HG02885 (cell line): ENCODE results near the gene TTC27.
"Not testable (repeated sequence)": the region's sequence is repeated elsewhere in the genome, so short reads cannot be mapped to it uniquely, and the experiment has no call there.

Experiments
- ATAC-seq: cut with Tn5 transposase; IDR thresholded peaks from one replicate; pipeline ENCODE4 v1.9.1; 2021; ENCODE audit warnings: mild to moderate bottlenecking; ENCODE audit not compliant: unreplicated experiment, poor library complexity

Gene TTC27

DNA sequence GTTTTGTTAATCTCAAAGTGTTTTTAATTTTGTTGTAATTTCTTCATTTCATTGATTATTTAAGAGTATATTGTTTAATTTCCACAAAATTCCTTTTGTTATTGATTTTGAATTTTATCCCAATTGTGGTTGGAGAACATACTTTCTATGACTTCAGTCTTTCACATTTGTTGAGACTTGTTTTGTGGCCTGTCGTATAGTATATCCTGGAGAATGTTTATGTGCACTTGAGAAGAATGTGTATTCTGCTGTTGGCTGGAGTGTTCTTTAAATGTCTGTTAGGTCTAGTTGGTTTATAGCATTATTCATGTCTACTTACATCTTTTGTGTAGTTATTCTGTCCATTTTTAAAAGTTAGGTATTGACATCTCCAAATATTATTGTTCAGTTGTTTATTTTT lies 120.3 kb downstream of the TTC27 start:
- ATAC-seq = no peak

DNA sequence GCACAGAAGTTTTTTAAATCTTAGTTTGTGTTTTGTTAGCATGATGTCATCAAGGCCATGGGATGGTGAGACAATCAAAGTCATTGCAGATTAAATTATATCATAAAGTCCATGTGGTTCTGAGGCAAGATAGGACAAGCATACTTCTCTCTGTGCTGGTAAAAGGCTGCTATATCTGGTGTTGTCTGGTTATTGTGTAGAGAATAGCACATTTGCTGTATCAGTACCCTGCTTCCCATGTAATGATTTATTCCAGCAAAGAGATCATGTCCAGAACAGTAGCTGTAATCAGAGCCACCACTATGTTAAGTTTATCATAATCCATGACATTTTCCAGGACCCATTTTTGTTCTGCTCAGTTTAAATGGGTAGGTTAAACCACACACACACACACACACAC lies 123.0 kb downstream of the TTC27 start:
- ATAC-seq = no peak

DNA sequence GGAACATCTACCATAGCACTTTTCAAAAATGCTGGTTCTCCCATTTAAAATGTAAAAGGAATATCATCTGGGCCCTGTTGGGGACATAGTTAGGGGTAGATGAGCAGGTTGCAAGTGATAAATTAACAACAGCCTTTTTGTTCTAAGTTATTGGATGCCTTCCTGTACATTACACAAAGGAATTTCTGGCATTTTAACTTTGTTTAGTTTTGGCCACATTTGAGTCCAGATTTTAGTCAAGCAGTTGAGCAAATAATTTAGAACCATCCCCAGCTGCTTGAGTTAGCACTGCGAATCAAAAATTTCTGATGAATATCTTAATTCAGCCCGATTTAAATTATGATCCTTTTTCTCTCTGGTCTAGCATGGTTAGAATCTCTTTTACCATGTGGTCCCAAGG lies 124.4 kb downstream of the TTC27 start:
- ATAC-seq = no peak

DNA sequence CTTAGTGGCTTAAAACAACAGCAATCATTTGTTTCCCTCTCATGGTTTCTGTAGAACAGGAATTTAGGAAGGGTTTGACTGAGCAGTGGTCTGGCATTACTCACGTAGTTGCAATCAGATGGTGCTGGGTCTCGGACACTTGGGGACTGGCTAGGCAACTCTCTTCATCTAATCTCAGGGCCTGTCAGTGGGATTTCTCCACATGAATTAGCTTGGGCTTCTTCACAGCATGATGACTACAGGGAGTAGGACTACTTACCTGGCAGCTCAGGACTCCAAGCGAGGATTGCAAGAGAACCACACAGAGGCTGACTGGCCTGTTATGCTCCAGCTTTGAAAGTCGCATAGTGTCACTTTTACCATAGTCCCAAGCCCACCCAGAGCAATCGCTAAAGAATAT lies 125.1 kb downstream of the TTC27 start:
- no peak for ATAC-seq

DNA sequence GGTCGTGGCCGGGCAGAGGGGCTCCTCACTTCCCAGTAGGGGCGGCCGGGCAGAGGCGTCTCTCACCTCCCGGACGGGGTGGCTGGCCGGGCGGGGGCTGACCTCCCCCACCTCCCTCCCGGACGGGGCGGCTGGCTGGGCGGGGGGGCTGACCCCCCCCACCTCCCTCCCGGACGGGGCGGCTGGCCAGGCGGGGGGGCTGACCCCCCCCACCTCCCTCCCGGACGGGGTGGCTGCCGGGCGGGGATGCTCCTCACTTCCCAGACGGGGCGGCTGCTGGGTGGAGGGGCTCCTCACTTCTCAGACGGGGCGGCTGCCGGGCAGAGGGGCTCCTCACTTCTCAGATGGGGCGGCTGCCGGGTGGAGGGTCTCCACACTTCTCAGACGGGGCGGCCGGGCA lies 126.8 kb downstream of the TTC27 start:
- ATAC-seq = not testable (repeated sequence)

DNA sequence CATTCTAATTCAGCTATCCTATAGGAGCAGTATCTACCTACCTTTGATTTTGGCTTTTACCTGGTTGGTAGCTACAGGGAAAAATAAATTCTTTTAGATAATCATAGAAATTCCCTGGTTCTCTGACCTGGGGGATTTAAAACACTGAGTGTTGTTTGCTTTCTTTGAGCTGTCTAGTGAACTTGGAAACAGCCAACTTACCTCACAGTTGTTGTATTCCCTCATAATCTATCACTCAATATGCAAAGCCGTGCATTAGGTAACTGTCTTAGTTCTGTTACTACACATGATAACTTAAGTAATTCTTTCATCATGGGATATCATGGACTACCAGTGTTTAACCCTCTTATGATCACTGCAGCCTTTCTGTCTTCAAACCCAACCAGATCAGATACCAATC lies 127.8 kb downstream of the TTC27 start:
- no peak for ATAC-seq

DNA sequence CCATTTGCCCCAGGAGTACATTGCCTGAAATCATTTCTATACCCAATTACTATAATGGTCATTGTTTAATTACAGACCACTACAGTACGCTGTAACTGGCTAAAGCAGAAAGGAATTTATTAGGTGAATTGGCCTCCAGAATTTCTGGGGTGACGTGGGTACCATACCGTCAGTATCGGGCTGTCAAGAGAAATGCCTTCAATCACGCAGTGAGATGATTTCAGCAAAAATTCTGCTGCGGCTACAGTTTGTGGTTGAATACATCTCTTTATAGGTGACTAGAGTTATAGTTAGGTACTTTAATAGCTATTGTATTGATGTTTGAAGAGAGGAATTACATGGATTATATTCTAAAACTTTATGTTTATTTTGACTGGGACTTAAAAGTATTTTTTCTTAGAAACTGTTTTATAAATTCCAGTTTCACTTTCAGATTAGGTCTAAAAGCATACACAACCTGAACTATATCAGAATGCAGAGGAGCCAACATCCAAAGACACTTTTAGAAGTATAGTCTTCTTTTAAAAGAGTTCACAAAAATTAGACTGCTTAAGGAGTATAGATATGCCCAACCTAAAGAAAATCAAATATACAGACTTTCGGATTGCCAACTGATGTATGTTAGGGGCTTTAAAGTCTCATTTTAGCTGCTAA lies 128.4 kb downstream of the TTC27 start:
- ATAC-seq = no peak

DNA sequence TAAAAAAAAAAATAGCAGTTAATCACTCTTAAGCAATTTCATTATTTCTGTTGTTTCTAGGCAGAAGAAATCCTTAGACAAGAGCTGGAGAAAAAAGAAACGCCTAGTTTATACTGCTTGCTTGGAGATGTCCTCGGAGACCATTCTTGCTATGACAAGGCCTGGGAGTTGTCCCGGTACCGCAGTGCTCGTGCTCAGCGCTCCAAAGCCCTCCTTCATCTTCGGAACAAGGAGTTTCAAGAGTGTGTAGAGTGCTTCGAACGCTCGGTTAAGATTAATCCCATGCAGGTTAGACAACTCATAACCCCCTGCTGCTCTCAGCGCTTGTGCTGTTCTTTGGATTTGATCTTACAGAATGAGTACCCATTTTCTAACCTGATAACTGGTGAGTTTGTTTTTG lies 130.4 kb downstream of the TTC27 start:
- ATAC-seq = no peak

DNA sequence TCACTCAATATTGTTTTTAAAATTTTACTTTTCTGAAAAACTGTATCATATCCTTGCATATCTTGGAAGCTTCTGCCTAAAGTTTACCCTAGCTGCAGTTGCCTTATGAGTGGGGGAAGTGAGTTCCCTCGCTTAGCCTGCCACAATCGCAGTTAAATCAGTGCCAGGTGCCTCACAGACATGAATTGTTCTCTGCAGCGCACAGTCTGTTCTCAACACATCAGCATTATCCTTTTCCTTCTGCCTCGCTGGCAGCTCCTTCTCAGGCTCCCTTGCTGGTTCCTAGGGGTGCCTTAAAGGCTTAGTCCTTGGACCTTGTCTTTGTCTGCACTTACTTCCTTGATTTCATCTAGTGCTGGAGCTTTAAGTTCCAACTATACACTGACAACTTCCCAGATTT lies 132.8 kb downstream of the TTC27 start:
- no peak for ATAC-seq

DNA sequence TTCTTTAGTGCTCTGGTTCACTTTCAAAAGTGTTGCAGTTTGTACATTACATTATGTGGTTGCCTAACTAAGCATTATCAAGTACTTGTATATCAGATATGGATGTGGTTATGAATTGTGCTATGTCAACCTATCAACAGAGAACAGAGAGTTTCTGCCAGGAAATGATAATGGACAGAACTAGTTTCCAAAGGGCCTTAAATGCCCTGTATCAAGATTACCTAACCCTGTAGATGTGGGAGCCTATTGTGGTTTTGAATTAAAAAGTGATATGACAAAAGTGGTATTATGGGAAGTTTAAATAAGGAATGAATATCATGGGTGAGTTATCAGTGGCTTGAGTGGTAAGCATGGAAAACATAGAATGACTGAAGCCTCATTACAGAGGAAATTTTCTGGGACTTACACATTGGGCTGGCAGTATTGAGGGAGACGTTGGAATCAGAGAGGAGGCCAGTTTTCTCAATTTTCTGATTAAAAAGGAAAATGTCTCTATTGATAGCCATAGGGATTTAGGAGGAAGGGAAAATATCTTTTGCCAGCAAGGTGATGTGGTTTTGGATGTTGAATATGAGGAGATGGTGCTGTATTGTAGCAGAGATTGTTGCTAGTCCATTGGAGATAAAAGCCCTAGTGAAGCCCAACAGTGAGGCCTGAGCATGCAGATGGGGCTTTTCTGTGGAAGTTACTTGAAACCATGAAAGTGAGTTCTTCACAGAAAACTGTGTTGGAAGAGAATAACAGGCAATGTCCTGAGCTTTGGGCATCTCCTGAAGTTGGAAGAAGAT lies 140.7 kb downstream of the TTC27 start:
- ATAC-seq = no peak

DNA sequence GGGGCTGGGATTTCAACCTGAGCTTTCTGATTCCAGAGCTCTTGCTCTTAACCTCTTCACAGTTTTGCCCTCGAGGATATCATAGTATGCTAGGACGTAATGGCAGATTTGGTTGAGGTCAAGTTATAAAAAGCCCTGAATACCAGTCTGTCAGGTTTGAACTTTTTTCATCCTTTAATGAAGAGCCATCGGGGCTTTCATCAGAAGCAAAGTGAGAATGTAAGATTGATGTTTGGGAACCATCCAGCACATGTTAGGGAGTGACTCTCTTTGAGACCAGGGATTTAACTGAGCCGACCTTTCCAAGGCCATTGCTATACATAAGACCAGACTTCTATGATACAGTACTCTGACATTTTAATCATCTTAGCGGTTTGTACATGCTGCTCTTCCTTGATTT lies 142.5 kb downstream of the TTC27 start:
- ATAC-seq = no peak

DNA sequence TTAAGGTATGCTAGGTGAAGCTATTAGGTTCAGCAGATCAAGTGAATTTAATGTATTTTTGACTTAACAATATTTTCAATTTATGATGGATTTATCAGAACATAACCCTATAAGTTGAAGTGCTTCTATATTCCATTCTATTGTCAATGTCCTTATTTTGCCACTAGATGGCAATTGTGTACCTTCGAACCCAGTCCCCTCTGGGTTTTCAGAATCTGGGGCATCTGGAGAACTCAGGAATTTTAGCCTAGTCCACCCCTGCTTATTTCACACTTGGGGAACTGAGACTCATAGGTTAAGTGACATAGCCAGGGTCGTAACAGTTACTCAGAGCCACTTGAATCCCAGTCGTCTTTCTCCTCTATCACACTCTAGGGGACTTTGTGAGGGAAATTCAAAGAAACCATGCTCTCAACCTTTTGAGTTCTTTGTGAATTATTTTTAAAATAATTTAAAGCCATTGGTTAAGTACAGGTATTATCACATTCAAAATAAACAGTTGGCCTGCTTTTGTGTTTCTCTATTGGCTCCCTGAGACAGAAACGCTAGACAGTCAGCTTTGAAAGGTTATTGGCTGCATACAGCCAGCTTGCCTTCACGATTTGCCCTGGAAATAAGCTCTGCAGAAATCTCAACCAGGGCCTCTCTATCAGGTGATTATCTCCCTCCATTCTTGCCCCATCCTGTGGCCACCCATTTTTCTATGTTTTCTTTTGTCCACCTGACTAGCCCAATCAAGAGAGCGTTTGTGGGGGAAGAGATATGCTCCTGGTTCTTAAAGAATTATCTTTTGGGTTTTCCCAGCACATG lies 145.0 kb downstream of the TTC27 start:
- ATAC-seq = no peak

DNA sequence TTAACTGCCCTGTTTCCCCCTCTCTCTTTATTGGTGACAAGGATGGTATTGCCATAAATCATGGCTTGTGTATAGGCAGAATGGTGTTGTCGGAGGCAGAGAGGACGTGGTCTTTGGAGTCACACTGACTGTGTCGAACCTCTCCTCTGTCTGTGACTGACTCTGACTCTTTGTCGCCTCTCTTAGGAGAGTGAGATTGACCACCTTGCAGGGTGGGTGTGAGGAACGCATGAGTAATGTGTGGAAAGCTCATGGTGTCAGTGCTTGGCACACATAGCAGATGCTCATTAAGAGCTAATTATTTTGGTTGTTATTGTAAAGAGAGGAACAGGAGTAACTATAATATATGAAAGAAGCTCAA lies 145.6 kb downstream of the TTC27 start:
- no peak for ATAC-seq

DNA sequence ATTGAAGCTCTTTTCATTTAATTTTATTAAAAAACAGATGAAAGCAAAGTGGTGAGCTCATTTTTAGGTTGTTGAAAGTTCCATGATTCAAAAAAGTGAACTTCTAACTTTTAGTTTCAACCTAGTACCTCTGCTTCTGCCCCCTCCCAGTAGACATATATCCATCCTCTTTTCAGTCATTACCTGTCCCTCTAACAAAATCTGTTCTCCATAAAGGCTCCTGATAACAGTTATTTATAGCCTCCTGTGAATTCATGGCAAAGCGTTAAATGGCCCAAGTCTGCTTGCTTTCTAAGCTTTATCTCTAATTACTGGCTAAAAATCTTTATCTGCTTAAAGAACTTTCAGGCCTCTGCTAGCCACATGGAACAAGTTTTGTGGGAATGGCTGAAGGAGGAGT lies 148.1 kb downstream of the TTC27 start:
- no peak for ATAC-seq

DNA sequence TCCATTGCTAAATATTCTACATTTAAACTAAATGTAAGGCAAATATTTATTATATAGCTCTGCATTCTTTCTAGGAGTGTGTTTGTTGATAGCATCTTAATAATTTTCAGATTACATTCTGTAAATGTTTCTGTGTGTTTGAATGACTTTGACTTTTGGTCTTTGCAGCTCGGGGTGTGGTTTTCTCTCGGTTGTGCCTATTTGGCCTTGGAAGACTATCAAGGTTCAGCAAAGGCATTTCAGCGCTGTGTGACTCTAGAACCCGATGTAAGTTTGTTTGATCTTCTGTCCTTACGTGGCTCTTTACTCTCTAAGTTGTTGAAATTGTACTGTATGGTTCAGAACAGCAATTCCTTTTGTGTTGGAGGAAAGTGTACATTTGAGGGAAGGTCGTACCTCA lies 149.9 kb downstream of the TTC27 start:
- ATAC-seq = no peak

DNA sequence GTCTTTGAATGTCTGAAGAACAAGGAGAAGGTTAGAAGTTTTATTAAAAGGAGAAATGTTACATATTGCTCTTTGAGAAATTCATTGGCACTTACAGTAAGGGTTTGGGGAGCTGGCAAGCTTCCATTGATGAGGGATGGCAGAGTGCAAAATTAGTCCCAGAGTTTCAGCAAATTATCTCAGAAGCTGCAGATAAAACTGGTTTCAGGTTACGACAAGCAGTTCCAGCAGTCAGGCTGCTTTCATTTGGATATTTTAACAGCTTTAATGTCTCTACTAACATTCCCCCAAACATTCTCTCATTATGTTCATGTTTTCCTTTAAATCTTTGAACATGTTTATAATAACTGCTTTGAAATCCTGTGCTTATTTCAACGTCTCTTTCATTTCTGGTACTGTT lies 153.1 kb downstream of the TTC27 start:
- ATAC-seq = no peak

DNA sequence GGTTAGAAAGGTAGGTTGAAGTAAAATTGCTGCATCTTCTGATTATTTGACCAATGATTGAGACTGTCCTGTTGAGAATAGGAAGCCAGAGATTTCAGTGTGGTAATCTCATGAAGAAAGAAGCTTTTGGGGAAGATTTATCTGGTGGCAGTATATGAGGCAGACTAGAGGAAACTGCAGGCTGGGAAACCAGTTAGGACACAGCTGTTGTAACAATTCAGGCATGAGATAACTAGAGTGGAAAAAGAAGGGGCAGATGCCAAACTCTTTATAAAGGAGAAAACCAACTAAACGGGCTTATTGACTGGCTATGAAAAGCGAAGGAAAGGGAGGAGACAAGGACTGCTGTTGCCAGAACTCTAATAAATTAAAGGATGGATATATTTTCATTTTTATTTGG lies 155.6 kb downstream of the TTC27 start:
- ATAC-seq = no peak

DNA sequence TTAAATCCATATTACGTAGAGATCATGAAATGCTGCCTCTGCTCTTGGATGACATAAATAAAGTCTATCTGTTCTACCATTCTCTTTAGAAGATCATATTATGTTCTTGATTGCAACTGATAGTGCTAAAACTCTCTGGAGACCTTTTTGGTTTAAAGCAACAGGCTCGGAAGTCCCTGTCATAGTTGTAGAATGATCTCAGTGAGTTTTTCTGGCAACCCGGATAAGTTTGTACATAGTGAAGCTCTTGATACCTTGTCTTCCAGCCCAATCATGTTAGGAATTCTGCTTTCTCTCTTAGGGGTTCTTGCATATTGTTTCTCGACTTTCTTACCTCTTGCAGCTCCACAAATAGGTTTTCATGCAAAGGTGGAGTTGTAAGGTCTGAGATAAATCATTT lies 156.1 kb downstream of the TTC27 start:
- ATAC-seq = no peak

DNA sequence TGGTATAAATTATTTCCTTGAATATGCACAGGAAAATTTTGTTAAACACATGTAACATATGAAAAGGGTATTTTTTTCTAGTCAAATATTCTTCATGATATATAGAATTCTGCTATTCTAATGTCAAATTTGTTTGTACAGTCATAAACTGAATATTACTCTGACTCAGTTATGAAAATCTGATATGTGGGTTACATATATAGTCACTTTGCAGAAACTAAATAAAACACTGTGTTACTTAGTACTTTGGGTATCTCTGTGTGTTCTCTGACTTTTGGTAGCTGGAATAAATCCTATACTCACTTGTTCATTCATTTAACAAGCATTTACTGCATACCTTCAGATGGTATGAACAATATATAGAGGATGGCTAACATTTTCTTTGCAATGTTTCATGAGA lies 159.4 kb downstream of the TTC27 start:
- no peak for ATAC-seq

DNA sequence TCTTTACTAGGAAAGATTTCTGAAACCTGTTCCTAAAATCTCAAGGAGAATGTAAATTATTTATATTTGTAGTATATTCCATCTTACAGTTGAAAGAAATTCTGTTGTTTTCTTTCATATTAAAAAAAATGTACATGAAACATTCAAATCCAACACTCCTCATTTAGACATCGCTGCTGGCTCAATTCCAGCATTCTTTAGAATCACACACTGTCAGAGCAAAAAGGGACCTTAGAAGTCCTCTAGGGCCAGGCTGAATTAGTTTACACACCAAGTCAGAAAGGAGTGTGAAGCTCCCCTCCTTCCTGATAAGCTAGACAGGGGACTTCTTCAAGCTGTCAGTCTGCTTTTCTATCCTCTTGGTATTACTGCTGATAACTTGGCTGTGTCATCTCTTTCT lies 160.3 kb downstream of the TTC27 start:
- ATAC-seq = no peak

DNA sequence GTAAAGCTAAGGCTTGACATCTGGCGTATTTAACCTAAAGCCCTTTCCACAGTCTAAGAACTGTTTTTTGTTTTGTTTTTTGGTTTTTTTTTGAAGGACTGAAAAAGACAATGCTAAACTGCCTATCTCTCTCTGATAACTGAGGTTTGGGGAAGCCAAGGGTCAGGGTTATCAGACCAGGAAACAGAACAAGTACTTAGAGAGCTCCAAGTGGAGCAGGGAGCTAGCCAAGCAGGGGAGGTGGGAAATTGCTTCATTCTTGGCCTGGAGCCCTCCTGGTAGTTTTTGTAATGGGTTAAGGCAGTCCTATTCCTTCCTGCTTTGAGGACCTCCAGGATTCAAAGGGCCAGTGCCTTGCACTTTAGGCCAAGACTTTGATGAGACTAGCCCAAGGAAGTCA lies 164.6 kb downstream of the TTC27 start:
- ATAC-seq = no peak
